Myocyte (in vitro differentiated cells): Measurements from ENCODE around the gene CEP126. TPM values are rescaled to one million over a fixed set of nuclear protein-coding genes. Genes with fewer than 3 reads are reported as not detected.
"Not testable (repeated sequence)": the region's sequence is repeated elsewhere in the genome, so short reads cannot be mapped to it uniquely, and the experiment has no call there.

ENCODE experiments used
- DNase-seq: peaks from one replicate; pipeline ENCODE4 v3.0.0-alpha.2; 2012; ENCODE audit warnings: low read depth
- total RNA-seq: library from RNA; depleted of rRNA; stranded (reverse); fragments of >200 nt; gene quantifications from 2 replicates; pipeline ENCODE4 v1.2.3, GENCODE V29; 2014

CEP126 gene
- total RNA-seq, 1 donor from 2014 or later, result 1.3 TPM

DNA sequence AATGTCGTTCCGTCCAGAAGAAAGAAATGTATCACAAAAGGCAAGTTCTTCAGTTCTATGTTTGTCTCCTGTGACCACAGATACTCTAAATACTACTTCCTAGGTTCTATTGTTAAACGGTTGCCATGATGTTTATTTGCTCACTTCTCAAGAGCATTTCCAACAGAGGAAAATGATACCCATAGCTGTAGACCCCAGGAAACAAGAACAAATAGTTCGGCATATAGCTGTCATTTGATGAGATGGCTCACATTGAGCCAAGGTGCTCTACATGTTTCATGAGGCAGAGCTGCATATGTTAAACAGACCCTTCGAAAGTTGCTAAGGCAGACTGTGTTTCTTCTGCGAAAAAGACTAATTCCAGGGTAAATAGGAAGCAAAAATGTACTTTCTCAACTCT lies 16.9 kb downstream of the CEP126 start:
- no peak for DNase-seq

DNA sequence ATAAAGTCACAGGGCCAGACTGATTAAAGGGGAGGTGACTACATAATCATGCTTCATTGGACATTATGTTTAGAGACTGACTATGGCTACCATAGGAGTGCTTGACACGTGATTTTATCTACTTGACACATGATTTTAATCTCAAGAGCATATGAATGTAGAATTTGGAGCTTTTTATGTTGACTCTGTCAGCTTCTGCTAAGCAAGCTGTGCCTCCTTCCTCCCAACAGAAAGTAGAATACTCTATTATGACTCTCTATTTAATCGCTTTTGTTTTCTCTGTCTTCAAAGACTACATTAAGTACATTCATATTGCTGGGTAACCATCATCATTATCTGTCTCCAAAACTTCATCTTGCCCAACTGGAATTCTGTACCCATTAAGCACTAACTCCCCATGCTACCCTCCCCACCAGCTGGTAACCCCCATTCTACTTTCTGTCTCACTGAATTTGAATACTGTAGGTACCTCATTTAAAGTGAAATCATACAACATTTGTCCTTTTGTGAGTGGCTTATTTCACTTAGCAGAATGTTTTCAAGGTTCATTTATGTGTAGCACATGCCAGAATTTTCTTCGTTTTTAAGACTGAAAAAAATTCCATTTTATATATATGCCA lies 26.2 kb downstream of the CEP126 start:
- DNase-seq, result no peak

DNA sequence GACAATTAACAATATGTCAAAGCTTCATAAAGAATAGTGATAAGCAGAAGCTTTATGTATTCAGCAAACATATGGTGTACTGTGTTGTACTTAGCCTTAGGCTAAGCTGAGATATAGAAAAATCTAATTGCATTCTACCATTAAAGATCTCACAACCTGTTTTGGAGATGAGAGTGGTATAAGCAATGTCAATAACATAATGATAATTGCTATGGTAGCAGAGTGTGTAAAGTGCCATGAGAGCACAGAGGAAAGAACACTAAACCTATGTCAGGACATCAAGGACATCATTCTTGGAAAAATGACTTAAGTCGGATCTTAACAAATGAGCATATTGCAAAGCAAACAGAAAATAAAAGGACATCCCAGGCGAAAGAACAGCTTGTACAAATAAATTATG lies 30.1 kb downstream of the CEP126 start:
- DNase-seq, result no peak

DNA sequence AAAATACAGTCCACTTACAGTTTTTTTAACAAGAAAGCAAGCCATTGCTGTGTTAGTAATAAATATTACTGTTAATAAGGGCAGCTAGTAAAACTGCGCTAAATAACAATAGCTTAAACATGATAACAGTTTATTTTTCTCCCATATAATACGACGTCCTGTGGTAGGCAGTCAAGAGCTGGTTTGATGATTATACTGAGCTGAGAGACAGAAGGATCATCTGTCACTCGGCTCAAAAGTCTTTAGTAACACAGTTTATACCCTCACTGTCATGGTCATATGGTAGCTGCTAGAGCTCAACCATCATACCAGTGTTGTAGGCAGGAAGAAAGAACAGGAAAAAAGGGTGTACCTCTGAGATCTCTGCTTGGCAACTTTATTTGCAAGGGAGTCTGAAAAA lies 30.6 kb downstream of the CEP126 start:
- no peak for DNase-seq

DNA sequence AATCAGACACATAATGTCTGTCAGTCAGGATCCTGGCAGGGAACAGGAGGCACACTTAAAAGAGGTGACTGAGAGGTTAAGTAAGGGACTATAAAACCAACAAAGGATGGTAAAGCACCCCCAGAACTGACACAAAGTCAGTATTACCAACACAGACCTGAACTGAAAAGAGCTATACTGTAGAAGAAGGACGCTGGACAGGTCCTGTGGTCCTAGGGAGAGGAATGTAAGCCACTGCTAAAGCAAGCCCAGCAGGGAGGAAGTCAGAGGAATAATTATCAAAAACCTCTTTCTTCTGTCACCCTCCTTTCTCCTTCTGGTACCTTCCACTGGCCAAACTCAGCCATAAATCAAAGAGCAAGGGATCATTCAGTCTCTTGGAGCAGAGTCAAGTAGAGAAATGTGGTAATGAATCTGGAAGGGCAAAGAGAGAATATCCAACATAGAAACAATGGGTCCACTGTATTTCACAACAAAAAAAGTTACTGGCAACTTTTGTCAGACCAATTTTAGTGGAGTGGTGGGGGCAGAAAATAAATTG lies 34.9 kb downstream of the CEP126 start:
- DNase-seq, result no peak

DNA sequence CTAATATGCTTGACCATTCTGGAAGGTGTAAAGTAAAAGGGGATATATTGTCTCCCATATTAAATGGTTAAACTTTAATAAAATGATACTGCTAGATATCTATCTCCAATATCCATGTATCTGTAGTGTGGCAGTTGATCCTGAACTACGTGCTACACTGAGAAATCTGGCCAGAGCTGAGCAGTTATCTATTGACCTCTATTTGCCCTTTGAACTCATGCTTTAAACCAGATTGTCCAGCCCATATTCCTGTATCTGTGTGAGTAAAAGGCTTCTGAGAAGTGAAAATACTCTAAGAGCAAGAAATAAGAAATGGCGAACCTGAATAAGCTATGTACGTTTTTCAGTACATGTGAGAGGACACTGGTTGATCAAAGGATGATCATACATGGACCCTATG lies 40.5 kb downstream of the CEP126 start:
- no peak for DNase-seq

DNA sequence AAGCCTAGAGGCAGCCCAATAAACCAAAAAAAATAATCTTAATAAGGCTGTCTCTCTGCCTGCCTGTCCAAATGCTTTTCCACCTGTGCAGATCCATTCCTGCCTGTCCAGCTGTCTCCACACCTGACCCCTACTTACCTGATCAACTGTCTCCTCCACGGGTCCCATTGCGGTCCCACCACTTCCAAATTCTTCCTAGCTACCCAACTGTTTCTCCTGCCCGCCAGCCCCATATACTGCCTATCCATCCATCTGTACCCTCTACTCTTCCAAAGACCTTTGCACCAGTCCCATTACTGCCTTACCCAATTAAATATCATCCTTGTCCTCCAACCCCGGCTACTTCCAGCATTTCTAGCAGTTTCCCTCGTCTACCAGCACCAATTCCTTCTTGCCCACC lies 40.9 kb downstream of the CEP126 start:
- DNase-seq, result no peak

DNA sequence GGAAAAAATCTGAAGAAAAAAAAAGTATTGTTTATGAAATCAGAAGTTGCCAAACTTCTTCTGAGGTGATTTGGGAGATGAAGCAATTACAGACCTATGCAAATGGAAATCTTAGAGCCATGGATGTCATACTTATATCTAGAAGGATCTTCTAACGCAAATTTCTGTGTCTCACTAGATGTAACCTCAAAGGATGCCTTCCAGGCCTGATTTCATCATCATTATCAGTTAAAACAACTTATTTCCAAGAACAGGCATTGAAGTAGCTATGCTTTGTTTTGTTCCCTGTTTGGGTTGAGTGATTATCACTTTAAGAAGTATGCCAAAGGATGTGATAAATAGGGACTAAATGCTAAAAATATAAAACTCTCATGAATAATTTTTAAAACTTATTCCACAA lies 45.4 kb downstream of the CEP126 start:
- no peak for DNase-seq

DNA sequence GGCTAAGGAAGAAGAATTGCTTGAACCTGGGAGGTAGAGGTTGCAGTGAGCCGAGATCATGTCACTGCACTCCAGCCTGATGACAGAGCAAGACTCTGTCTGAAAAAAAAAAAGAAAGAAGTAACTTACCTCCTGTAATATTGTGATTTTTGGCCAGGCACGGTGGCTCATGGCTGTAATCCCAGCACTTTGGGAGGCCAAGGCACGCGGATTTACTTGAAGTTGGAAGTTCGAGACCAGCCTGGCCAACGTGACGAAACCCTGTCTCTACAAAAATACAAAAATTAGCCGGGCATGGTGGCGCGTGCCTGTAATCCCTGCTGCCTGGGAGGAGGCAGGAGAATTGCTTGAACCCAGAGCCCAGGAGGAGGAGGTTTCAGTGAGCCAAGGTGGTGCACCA lies 49.4 kb downstream of the CEP126 start:
- DNase-seq, result not testable (repeated sequence)

DNA sequence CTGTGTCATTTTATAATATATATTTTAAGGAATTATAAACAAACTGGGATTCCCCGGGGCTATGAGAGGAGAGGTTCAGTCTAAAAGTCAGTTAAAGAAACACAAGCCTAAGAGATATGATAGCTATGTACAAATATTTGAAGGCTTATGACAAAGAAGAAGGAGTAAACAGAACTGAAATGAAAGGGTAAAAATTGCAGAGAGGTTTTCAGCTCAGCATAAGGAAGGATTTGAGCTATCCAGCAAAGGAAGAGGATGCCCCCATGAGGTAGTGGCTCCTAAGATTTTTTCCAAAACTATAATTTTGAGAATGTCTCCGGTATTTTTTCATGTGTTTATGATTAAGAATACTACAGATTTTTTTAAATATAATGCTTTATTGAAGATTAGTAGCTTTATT lies 59.4 kb downstream of the CEP126 start:
- DNase-seq, result peak; percentile 2

DNA sequence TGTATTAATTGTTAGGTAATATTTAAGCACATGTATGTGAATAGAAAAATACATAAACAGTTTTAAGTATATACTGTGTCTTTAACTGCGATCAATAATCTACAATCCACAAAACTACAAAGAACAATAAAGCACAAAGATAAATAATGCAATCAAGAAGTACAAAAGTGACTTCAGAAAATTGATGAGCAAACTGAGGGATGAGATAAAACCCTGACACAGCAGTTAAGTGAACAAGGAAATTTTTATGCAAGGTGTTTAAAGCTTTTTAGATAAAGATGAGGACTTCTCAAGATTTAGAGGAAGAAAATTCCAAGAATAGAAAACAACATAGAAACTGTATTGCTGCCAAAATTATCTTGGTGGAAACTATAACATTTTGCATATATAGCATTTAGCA lies 60.0 kb downstream of the CEP126 start:
- DNase-seq, result no peak

DNA sequence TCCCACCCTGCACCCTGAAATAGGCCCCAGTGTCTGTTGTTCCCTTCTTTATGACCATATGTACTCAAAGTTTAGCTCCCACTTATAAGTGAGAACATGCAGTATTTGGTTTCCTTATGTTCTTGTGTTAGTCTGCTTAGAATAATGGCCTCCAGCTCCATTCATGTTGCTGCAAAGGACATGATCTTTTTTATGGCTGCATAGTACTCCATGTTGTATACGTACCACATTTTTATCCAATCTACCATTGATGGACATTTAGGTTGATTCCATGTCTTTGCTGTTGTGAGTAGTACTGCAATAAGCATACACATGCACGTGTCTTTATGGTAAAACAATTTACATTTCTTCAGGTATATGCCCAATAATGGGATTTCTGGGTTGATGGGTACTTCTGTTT lies 60.9 kb downstream of the CEP126 start:
- no peak for DNase-seq

DNA sequence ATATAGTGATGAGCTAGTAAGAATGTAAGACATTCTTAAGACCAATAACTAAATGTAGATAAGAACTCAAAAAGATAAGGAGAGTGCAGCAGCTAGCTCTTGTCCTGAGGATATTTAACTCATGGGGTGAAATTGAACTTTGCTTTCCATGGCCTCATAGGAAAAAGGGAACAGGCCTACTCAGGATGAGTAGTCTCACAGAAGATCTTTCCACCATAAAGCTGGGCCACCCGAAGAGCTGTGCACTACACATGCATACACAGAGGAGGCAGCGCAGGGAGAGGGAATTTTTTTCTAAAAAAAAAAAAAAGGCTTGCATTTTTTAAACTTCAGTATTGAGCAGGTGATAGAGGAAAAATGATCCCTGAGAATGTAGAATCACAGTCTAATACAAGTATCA lies 72.6 kb downstream of the CEP126 start:
- no peak for DNase-seq

DNA sequence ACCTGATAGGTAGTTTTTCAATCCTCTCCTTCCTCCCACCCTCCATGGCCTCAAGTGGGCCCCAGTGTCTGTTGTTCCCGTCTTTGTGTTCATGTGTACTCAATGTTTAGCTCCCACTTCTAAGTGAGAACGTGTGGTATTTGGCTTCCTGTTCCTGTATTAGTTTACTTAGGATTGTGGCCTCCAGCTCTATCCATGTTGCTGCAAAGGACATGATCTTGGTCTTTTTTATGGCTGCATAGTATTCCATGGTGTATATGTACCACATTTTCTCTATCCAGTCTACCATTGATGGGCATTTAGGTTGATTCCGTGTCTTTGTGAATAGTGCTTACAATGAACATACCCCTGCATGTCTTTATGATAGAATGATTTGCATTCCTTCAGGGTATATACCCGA lies 78.4 kb downstream of the CEP126 start:
- no peak for DNase-seq

DNA sequence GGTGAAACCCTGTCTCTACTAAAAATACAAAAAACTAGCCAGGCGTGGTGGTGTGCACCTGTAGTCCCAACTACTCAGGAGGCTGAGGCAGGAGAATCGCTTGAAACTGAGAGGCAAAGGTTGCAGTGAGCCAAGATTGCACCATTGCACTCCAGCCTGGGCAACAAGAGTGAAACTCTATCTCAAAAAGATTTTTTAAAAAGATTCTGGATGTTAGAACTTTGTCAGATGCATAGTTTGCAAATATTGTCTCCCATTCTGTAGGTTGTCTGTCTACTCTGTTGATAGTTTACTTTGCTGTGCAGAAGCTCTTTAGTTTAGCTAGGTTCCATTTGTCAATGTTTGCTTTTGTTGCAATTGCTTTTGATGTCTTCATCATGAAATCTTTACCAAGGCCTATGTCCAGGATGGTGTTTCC lies 79.3 kb downstream of the CEP126 start:
- DNase-seq, result not testable (repeated sequence)

DNA sequence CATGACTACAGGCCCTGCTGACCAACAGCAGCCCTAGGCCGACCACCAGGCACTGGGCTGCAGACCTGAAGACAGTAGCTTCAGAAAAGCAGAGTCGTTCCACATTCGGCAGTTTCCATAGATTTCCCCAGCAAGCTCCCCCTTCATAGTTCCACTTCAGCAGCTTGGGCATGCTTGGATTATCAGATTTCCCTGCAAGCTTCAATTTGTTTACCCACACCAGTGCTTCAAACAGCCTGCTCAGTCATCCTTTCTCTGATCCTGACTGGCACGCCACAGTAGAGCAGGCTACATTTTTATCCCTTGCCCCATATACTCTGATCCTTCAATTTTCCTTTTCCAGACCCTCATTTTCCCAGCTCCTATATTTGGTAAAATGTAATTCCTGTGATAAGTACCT lies 81.3 kb downstream of the CEP126 start:
- no peak for DNase-seq

DNA sequence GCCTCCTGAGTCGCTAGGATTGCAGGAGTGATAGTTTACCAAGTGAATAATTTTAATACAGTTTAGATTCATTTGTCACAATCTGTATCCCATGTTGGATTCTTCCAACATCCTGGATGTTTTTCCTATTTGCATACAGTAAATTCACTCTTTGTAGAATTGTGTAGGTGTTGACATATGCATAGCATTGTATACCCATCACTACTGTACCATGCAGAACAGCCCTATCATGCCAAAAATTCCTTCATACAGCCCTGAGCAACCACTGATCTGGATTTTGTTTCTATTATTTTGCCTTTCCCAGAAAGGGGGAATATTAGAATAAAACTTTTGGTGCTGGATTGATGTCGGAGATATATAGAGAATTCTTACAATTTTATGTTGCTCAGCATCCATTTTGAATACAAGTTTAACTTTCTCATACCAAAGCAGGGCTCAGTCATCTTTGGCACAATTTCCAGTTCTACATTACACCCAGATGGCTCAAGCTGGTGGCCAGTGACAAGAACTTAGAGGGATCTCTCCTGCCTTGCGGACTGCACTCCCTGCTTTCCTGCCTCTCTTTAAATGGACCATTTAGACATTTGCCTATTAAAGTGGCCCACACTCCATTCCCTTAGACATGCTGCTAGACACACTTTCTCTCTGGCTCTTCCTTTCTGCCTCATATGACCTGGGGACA lies 87.0 kb downstream of the CEP126 start:
- DNase-seq, result no peak

DNA sequence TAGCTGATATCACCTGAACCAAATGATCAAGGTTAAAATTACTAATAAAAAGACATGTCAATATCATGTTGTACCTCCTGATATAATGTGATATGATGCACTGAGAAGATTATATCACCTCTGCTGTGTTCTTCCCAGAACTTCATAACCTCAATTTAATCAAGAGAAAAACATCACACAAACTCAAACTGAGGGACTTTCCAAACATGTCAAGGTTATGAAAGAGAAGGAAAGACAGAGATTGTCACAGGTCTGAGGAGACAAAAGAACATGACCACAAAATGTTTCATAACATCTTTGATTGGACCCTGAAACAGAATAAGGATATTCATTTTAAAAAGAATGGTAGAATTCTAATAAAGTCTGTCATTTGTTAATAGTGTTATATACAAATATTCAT lies 89.4 kb downstream of the CEP126 start:
- DNase-seq, result no peak

DNA sequence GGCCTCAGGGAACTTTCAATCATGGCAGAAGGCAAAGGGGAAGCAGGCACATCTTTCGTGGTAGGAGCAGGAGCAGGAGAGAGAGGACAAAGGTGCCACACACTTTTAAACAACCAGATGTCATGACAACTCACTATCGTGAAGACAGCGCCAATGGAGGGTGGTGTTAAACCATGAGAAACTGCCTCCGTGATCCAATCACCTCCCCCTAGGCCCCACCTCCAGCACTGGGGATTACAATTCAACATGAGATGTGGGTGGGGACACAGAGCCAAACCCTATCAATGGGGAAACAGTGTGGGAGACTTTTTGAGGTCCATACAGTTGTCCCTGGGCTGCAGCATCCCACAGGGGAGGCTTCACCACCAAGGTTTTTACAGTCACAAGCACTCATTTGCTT lies 90.5 kb downstream of the CEP126 start:
- no peak for DNase-seq

DNA sequence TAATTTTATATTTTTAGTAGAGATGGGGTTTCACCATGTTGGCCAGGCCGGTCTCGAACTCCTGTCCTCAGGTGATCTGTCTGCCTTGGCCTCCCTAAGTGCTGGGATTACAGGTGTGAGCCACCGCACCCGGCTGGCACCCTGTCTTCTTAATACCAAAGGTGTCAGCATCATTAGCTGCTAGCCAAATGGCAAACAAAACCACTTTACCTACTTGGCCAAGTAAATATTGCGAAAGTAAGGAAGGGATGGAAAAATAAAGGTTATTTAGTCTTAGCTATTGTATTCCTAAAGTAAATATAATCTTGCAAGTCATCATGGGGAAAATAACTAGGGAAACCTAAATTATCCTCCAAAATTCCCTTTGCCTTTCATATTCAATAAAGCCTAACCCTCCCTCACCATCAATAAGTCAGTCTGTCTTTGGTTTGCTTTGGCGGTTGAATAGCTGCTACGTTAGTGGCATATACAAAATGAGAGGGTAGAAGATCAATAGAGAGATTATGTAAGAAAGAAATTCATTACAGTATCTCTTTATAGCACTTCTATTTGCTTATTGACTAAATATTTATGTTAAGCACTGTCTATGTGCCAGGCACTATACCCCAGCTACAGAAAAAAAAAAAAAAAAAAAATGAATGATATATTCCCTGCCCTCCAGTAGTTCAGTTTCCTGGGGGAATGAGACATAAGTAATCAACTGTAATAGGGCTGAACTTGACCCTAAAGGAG lies 92.2 kb downstream of the CEP126 start:
- no peak for DNase-seq

DNA sequence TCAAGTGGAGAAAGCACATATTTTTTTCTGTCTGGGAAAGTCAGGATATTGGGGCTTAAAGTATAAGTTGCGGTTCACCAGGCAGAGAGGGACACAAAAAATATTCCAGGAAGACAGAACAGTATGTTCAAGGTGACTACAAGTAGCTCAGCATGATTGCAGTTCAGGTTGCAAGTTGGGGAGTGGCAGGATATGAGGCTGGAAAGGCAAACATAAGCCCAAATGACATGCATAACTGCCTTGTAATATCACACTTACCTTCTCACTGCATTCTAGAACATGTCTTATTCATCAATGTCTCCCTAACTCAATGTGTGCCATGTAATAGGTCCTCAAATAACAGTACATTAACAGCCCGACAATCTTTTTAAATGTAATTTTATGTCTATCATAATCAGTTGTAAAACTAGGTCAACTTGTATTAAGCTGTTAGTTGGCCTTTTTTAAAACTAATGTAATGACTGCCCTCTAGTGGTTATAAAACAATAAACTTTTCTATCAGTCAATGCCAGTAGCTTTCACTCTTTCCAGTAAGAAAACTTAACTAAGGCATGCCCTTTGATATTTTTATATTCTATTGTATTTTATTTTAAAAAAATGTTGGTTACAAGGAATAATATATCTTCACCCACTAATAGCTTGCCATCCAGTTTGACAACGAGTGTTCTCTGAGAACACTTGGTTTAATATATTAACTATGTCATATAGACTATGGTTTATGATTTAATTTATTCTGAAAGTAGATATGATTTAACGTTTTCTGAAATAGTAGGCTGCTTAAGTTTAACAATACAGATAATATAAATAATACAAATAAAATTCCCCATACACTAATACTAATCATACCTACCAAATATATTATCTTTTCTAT lies 93.0 kb downstream of the CEP126 start:
- peak; percentile 57 for DNase-seq
